ENCODE measurements around the gene MAFF.
"Not testable (repeated sequence)": the region's sequence is repeated elsewhere in the genome, so short reads cannot be mapped to it uniquely, and the experiment has no call there.

Gene MAFF

DNA sequence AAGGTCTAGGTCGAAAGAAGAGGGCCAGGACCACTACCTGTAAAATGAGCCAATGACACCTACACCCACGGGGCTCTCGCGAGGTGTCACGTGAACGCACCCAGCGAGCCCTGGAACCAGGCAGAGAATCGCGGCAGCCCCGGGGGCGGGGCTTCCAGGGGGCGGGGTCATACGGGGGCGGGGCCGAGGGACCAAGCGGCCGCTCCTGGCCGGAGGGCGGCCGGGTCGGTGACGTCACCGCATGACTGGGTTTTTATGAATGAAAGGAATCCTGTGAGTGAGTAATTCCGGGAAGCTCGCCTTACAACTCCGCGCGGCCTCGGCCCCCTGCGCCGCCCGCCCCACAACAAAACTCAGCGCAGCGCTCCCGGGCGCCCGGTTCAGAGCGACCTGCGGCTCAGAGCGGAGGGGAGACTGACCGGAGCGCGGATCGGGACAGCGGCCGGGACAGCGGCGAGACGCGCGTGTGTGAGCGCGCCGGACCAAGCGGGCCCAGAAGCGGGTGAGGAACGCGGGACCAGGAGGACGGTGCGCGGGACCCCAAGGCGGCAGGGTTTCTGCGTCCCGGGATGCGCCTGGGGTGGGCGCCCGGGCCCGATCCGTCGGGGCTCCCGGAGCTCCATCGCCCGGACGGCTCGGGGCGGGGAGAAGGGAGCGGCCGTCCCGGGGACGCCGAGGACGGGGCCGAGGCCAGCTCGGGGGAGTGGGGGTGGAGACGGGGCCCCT, at the start of gene MAFF:
Gene MAFF (plus strand): TSS at position 284 of the 726 bp plus-strand sequence. CDS start 11,860 bp downstream, outside the sequence.
- DNase-seq = peak; percentile 92 to 95

- no peak for DNase-seq
Measured at GRCh38 chr22:38153821-38154562, 47.8 kb upstream of the MAFF start.

GRCh38 chr22:38154563-38154915, 47.3 kb upstream of the MAFF start:
- not testable (repeated sequence) for DNase-seq

DNA sequence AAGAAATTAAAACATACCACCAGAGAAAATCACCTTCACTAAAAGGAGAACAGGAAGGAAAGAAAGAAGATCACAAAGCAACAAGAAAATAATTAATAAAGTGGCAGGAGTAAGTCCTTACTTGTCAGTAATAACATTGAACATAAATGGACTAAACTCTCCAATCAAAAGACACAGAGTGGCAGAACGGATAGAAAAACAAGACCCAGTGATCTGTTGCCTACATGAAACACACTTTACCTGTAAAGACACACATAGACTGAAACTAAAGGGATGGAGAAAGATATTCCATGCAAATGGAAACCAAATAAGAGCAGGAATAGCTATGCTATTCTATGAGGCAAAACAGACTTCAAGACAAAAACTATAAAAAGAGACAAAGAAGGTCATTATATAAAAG, 46.1 kb upstream of the MAFF start:
- DNase-seq = no peak

DNA sequence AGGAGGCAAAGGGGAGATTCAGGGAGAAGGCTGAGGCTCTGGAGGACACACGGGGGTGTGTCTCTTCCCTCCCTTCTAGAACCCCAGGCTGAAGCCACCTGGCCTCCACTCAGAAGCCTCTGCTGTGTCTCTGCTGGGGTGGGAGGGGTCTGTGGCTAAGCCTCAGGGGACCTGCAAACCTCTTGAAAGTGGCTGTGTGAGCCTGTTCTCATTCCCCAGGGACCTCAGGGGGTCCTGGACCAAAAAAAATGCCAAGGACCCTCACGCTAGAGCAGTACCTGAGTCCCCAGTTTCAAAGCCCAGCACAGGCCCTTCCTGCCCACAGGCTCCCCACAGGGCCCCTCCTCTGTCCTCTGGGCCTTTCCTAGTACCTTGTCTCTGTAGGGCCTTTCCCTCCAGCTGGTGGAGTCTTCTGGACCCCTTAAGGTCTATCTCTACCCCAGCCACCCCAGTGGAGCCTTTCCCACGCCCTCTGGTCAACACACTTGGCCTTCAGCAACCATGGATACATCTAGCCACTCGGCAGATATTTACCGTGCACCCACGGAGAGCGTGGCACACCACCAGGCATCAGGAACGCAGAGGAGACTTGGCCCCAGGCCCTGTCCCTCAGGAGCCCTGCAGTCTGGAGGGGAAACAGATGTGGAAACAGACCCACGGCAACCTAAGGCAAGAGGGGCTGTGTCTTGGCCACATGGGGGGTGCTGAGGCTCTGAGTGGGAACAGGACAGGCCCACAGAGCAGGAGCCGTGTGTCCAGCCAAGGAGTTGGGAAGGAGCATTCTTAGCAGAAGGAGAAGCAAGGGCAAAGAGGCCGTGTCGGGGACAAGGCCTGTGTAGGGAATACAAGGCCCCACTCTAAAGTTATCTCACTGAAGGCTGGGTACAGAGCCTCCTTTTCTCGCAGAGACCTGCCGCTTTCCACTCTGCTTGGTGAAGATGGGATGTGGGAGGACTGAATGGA, 38.6 kb upstream of the MAFF start:
- DNase-seq = no peak

DNA sequence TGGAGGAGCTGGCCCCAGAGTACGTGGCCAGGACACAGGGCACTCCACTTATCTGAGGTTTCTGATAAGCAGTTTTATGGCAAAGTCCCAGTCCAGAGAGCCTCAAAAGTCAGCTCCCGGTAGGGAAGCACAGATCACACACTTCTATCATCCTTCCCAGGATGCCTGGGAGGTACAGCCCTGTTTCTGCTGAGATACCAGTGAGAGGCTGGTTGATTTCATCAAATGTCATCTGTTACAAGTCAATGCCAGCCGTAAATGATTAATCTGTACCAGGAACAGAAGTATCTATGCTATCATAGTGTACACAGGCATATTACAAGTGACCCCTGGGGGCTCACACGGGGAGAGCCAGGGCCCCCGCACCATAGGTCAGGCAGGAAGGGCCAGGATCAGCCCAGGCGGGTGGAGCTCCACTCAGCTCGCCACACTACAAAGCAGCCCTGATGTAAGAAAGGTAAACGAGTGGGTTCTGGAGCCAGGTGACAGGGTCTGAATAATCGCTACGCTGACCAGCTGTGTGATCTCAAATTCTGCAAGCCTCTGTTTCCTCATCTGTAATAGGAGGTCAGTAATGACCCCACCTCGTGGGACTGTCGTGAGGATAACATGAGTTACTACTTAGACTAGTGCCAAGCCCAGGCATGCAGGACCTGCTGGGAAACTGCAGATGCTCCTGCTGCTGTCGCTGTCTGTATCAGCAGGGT, 37.8 kb upstream of the MAFF start:
- DNase-seq = no peak

DNA sequence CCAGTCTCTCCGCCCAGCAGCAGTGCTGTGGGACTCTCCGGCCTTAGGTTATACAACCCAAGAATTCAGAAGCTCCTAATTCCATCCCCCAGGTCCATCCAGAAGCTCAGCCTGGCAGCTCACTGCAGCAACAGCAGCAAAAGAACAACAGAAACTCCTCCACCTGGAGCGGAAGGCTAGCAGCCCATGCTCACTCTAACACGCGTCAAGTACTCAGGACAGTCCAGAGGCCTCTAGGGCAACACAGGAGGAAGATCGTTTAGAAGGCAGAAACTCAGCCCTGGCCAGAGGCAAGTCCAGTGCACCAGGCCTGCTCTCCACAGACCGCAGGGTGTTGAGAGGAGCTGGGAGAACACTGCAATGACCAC, 37.3 kb upstream of the MAFF start:
- DNase-seq = no peak

DNA sequence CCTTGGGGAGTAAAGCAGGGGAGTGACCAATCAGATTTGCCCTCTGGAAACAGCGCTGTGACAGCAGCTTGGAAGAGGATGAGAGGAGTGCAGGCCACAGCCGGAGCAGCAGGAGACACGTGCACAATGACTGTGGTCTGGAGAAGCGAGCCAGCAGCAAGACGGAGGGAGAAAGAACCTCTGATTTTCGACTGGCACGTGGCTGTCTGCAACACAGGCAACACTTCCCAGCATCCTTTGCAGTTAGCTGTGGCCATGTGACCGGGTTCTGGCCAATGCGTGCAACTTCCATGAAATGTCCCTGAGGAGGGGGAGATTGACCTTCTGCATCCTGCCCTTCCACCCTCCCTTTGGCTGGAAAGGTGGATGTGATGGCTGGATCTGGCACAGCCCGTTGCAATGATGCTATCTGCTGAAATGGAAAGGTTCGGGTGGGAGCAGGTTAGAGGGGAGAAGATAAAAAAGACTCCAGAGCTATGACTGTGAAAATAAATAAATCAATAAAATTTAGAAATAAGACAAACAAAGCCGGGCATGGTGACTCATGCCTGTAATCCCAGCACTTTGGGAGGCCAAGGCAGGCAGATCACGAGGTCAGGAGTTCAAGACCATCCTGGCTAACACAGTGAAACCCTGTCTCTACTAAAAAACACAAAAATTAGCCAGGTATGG, 35.7 kb upstream of the MAFF start:
- no peak for DNase-seq

DNA sequence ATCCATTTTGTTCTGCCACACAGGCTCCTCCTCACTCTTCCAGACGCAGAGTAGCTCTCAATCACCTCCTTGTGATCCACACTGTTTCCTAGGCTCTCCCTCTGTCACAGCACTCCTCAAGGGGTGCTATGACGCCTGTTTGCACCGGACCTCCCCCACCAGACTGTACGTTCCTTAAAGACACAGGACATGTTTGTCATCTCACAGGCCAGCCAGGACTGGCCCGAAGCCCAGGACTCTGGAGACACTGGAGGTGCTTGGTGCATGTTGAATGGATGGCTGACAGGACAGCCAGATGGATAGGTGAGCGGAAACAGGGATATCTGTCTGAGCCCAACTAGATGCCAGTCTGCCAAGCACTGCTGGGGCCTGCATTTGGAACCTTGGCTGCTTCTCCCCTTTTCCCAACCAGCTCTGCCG, 33.8 kb upstream of the MAFF start:
- DNase-seq = no peak

- no peak for DNase-seq
Measured at GRCh38 chr22:38169116-38169515, 32.7 kb upstream of the MAFF start.

DNA sequence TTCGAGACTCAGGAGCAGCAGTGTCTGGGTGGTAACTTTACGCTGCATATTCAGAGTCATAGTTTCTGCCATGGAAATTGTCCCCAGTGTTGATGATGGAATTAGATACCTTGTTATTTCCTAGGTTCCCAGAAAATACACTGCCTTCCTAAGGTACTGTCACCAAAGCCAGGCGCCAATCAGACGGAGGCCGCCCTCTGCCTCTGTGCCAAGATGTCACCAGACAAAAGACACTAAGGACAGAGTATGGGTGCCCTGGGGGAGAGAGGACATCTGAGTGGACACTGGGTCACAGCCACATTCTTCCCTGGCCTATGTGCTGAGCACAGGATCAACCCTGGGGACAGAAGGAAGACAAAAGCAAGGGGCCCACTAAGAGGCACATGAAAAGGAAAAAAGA, 31.3 kb upstream of the MAFF start:
- DNase-seq = no peak

DNA sequence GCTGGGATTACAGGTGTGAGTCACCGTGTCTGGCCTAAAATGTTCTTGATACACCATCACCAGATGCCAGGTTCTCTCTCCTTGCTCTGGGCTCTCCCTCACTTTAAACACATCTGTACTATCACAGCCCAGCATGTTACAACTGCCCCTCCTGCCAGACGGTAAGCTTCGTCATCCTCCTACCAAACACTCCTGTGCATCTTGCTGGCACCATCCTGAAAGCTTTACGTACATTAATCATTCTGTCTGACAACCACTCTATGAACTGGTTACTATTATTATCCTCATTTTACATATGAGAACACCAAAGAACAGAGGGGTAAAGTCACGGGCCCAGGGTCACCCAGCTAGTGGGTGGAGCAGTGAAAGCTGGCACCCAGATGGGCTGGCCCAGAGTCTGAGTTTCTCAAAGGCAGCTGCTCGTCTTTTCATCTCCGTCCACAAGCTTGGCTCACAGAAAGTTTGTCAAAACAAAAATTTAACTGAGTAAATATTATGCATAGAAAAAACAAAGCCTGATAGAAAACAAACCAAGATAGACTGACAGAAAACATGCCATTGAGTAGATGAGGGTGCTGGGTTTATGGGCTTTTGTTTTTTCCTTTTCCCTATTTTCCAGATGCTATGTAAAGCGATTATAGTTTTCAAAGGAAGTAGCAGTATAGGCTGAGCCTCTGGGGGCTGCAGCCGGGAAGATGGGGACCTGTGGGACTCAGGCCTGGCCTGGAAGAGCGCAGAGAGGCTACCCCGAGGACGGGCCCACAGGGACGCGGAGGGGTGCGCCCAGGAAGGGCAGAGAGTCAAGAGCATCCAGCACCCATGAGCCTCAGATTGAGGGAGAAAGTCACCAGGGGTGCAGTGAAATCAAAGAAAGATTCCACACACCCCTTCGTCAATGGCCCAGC, 29.6 kb upstream of the MAFF start:
- peak; percentile 58 to 74 for DNase-seq

DNA sequence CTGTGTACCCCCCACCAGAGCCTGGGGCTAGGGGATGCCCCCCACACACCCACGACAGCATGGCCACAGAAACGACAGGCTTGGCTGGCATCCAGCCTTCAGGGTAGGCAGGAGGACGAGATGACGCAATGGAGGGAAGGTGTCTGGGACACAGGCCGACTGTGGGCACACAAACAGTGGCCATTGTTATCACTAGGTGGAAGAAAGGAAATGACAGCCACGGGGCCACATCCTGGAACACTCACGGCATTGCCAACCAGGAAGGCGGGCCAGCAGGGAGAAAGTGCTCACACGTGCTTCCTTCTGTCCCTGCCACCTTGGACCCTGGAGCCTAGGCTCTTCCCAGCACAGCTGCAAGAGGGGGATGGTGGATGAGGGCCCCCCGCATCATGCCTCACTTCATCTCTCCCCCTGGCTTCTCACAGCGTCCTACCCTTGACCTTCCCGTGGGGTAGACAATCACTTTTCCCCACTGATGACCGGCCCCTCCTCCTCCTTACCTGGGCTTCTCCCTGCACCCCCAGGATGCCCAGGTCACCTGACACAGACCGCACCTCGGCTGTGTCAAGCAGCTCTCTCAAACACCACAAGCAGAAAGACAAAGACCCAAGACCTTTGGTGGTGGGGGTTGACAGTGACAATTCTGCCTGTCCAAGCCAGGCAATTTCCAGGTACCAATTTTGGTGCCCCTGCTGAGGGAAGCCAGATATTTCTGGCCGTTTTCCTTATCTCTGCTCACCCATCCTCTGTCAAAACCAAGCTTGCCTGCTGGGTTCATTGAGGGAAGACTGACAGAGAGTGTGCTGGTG, 28.8 kb upstream of the MAFF start:
- DNase-seq = peak; percentile 53 to 82

DNA sequence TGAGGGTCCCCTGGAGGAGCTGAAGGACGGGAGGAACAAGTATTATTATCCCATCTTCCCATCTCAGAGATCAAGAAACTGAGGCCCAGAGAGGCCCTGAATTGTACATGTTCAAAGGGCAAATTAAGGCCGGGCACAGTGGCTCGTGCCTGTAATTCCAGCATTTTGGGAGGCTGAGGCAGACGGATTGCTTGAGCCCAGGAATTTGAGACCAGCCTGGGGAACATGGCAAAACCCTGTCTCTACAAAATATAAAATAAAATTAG, 28.2 kb upstream of the MAFF start:
- DNase-seq = no peak

DNA sequence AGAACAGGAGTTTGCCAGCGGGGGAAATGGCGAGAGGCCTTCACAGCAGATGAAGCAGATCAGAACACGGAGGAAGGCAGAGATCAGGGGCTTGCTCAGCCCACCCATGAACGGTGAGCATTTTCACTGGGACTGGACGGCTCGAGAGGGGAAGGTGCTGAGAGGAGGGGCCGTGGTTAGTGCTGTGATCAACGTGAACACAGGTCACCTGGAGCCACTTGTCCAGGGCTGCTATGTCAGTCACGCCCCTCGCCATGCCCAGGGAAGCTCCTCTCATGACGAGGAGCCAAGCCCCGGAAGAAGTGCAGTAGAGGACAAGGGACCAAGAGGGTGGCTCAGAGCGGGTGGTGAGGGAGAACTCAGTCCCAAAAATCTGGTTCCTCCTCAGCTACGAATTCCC, 27.2 kb upstream of the MAFF start:
- DNase-seq = no peak

DNA sequence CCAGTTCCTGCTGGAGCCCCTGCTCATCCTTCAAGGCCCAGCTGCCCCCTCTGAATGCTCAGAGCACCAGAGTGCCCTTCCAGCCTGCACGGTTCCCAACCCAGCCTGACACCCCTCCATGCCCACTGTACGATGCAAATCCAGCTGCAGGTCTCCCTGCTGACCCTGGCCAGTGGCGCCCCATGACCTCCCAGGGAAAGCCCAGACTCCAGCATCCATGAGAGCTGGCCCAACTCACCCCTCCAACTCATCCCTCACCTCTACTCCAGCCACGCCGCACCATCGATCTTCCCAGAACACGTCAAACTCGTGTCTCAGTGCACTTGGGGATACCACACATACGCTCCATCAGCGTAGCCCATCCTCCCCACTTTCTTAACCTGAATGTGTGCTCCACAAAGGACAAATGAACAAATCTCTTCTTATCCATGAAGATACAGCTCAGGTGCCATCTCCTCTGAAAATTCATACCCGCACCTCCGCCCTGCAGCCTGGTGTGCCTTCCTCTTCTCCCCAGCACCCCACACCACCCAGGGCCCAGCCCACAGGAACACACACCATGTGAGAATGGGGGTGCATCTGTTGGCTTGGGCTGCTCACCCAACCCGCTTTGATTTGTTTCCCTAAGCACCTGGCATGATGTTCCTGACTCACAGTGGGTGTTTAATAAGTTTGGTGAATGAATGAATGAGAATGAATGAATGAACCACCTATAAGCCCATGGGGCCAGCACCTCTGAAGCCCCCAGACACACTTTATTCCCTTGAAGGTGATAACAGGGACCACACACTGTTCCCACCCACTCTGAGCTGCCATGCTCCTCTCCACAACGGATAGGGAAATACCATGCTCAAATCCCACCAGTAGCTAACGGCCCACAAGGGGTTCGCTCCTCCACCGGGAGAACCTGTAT, 26.3 kb upstream of the MAFF start:
- DNase-seq = no peak

GRCh38 chr22:38176170-38176741, 25.5 kb upstream of the MAFF start:
- peak; percentile 70 to 85 for DNase-seq

- no peak for DNase-seq
Measured at GRCh38 chr22:38177044-38177443, 24.8 kb upstream of the MAFF start.

DNA sequence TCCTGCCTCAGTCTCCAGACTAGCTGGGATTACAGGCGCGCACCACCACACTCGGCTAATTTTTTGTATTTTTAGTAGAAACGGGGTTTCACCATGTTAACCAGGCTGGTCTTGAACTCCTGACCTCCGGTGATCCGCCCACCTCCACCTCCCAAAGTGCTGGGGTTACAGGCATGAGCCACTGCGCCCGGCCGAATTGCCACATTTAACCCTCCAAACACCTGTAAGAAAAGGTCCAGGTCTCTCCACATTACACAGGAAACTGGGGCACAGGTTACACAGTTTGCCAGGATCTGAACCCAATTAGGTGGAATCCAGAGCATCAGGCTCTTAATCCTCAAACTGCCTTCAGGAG, 24.2 kb upstream of the MAFF start:
- not testable (repeated sequence) for DNase-seq

Data from SHP77 (cell line).